HCT116 (cell line): ENCODE data around the gene NLGN2.

Experiments used
- POLR2A ChIP-seq: IDR thresholded peaks from 2 replicates; pipeline ENCODE4 v1.7.0; 2011; ENCODE audit warnings: borderline replicate concordance; ENCODE audit not compliant: insufficient read depth, insufficient read length; ENCODE audit errors: extremely low read depth
- RAD21 ChIP-seq: IDR thresholded peaks from 2 replicates; pipeline ENCODE4 v1.6.1; 2012; ENCODE audit warnings: low read depth, mild to moderate bottlenecking
- TF ChIP-seq, protein P1 (sequence below), 3 experiments: fragments of 200-600 bp in 1 of 3; sonication (generic) in 1 of 3; IDR thresholded peaks in 2 of 3; conservative IDR thresholded peaks in 1 of 3; 2 replicates each; pipeline ENCODE4 v1.5.1; 2012 to 2017; ENCODE audit warnings: low read depth in 2 of 3, low read length in 2 of 3, antibody characterized with exemption in 1 of 3, borderline replicate concordance in 1 of 3, control low read depth in 1 of 3, mild to moderate bottlenecking in 1 of 3, mixed read lengths in 1 of 3, mixed run types in 1 of 3, moderate library complexity in 1 of 3; ENCODE audit not compliant: insufficient read depth in 1 of 3

GRCh38 chr17:7411427-7411750 is 3.7 kb downstream of the NLGN2 start:
- TF ChIP-seq, protein P1, sequence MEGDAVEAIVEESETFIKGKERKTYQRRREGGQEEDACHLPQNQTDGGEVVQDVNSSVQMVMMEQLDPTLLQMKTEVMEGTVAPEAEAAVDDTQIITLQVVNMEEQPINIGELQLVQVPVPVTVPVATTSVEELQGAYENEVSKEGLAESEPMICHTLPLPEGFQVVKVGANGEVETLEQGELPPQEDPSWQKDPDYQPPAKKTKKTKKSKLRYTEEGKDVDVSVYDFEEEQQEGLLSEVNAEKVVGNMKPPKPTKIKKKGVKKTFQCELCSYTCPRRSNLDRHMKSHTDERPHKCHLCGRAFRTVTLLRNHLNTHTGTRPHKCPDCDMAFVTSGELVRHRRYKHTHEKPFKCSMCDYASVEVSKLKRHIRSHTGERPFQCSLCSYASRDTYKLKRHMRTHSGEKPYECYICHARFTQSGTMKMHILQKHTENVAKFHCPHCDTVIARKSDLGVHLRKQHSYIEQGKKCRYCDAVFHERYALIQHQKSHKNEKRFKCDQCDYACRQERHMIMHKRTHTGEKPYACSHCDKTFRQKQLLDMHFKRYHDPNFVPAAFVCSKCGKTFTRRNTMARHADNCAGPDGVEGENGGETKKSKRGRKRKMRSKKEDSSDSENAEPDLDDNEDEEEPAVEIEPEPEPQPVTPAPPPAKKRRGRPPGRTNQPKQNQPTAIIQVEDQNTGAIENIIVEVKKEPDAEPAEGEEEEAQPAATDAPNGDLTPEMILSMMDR (IDR thresholded peaks at IDR 0.05 in 2 of 3, conservative IDR thresholded peaks at IDR 0.05 in 1 of 3; ENCODE audit: borderline replicate concordance in 1 of 3, insufficient read depth in 1 of 3, low read depth in 2 of 3, low read length in 2 of 3) = no peak
- TF ChIP-seq RAD21 (no peak), POLR2A (no peak)
